ENCODE measurements around the gene NREP.

Gene NREP

DNA sequence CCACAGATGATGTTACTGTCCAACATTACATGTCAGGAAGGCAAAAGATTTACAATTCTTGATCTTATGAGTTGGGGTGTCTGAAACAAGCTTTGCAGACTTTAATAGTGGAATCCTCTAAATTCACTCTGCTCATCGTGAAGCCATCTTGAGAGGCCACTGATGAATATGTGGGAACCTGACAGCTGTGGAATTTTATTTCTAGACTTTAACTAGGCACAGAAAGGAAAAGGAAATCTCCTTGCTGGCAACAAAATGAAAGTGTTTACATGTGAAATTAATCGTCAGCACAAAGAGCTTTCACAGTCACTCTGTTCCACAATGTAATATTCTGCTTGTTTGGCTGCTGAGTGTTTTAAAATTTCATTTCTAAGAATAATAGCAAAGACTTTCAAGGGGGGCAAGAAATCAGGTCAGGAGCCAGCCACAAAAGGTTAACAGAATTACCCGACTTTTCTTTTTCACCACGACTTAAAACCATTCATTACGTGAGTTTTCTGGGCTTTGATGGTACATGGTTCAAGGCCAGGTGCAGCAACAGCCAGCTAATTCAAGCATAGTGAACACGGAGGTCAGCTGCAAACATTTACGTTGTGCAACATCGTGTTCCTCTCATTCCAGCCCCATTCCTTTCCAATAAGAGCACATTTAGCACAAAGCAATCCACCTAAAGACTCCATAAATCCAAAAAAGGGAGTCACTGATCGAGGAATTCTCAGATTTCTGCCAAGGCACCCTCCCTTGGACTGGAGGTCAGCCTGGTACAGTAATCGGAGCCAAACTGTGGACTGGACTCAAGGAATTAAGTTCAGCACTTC lies 14.6 kb downstream of the NREP start:
- Mint-ChIP-seq H3K9me3 (no peaks in the 10 kb centered on the region), H3K4me3 (peak overlapping the region; percentile 46 to 72 (median 64)), H3K27ac (peak overlapping the region; percentile 98 to 99 (median 98)), H3K27me3 (ENCODE audit: low read depth) (no peaks in the 10 kb centered on the region), H3K36me3 (ENCODE audit: low read depth) (peaks cover 56% of the 10 kb centered on the region), H3K4me1 (peaks cover 94% of the 10 kb centered on the region)
- TF ChIP-seq, protein P1, sequence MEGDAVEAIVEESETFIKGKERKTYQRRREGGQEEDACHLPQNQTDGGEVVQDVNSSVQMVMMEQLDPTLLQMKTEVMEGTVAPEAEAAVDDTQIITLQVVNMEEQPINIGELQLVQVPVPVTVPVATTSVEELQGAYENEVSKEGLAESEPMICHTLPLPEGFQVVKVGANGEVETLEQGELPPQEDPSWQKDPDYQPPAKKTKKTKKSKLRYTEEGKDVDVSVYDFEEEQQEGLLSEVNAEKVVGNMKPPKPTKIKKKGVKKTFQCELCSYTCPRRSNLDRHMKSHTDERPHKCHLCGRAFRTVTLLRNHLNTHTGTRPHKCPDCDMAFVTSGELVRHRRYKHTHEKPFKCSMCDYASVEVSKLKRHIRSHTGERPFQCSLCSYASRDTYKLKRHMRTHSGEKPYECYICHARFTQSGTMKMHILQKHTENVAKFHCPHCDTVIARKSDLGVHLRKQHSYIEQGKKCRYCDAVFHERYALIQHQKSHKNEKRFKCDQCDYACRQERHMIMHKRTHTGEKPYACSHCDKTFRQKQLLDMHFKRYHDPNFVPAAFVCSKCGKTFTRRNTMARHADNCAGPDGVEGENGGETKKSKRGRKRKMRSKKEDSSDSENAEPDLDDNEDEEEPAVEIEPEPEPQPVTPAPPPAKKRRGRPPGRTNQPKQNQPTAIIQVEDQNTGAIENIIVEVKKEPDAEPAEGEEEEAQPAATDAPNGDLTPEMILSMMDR (IDR thresholded peaks at IDR 0.05; ENCODE audit: unreplicated experiment in 3 of 3) = no peak

DNA sequence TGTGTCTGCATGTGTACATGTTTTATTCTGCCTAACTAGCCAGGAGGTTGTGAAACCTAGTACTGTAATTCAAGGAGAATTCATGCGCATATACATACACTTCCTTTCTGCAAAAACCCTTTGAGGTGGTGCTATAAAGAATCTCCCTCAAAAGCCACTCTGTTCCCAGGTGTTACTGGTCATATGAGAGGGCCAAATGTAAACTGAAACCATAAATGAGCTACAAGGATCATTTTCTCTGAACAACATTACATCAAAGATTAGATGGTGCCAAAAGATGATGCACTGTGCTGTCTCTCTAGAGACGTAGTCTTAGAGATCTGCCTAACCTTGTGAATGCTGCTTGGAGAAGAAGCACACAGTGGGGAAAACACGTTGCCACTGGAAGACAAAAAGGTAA lies 15.7 kb downstream of the NREP start:
- peaks cover 54% of the 10 kb centered on the region for H3K36me3 Mint-ChIP-seq (ENCODE audit: low read depth)
- H3K4me1 Mint-ChIP-seq = peaks cover 94% of the 10 kb centered on the region
- peak overlapping the region in 2 of 3 experiments; percentile 50 to 52 for H3K4me3 Mint-ChIP-seq
- peak overlapping the region; percentile 98 to 99 (median 98) for H3K27ac Mint-ChIP-seq
- H3K9me3 Mint-ChIP-seq = no peaks in the 10 kb centered on the region
- no peaks in the 10 kb centered on the region for H3K27me3 Mint-ChIP-seq (ENCODE audit: low read depth)
- TF ChIP-seq, protein P1 (IDR thresholded peaks at IDR 0.05; ENCODE audit: unreplicated experiment in 3 of 3) = no peak

DNA sequence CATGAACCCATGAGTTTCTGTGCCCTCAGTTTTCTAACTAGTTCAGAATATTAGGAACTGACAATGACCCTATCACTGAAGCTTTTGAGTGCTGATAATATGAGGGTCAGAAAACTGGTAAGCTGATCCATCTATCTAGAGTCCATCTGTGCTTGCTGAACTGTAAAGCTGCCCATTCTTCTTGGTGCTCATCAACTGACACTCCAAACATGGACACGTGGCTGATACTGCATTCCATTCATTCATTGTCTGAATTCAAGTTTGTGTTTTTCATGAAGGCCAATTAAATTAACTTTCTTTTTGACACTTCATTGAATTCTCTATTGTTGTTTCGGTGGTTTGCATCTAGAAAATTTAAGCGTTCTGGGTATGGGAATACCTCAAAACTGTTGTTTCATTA lies 17.6 kb downstream of the NREP start:
- Mint-ChIP-seq H3K27me3 (ENCODE audit: low read depth) (no peaks in the 10 kb centered on the region), H3K36me3 (ENCODE audit: low read depth) (peaks cover 62% of the 10 kb centered on the region), H3K27ac (peak overlapping the region; percentile 60 to 85 (median 70)), H3K4me1 (peaks cover 92% of the 10 kb centered on the region), H3K9me3 (no peaks in the 10 kb centered on the region), H3K4me3 (no peak overlapping the region)
- TF ChIP-seq, protein P1 (IDR thresholded peaks at IDR 0.05; ENCODE audit: unreplicated experiment in 3 of 3) = no peak

DNA sequence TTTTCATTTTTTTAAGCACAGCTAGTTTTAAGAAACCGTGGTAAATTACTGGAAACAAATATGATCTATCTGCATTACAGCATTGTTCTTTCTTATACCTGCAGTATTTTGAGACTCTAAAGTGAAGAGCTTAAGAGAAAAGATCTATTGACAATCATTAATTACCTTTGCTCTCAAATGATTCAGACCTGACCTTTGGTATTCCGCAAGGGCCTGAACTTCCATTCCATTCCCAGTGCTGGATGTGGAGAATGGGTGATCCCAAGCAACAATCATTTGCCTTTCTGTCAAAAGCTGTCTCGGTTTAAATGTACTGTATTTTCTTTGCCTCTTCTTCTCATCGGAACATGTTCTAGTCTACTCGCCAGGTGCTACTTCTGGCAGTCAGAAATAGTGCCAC lies 18.9 kb downstream of the NREP start:
- H3K4me3 Mint-ChIP-seq = peak overlapping the region in 2 of 3 experiments; percentile 24 to 39
- peaks cover 75% of the 10 kb centered on the region for H3K36me3 Mint-ChIP-seq (ENCODE audit: low read depth)
- TF ChIP-seq, protein P1 (IDR thresholded peaks at IDR 0.05; ENCODE audit: unreplicated experiment in 3 of 3) = no peak
- peak overlapping the region; percentile 60 to 85 (median 70) for H3K27ac Mint-ChIP-seq
- no peaks in the 10 kb centered on the region for H3K9me3 Mint-ChIP-seq
- no peaks in the 10 kb centered on the region for H3K27me3 Mint-ChIP-seq (ENCODE audit: low read depth)
- peaks cover 91% of the 10 kb centered on the region for H3K4me1 Mint-ChIP-seq

DNA sequence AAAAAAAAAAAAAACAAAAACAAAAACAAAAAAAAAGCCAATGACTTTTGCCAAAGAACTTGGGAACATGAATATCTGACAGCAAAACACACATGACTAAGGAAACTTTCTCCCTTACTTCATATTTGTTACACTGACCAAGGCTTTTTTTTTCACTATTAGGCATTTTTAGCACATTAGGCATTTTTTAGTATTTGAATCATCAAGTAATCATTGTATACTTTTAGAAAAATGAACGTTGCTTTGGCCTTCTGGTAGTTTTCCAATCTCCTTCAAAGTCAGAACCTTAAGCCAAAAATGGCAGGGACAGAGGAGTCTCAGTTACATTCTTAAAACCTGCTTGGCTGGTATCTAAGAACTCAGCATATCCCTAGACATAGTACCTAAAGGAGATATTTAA lies 19.3 kb downstream of the NREP start:
- peaks cover 92% of the 10 kb centered on the region for H3K4me1 Mint-ChIP-seq
- no peaks in the 10 kb centered on the region for H3K27me3 Mint-ChIP-seq (ENCODE audit: low read depth)
- H3K4me3 Mint-ChIP-seq = no peak overlapping the region
- TF ChIP-seq, protein P1 (IDR thresholded peaks at IDR 0.05; ENCODE audit: unreplicated experiment in 3 of 3) = no peak
- peak overlapping the region; percentile 60 to 85 (median 70) for H3K27ac Mint-ChIP-seq
- peaks cover 79% of the 10 kb centered on the region for H3K36me3 Mint-ChIP-seq (ENCODE audit: low read depth)
- no peaks in the 10 kb centered on the region for H3K9me3 Mint-ChIP-seq

Measured in nephron (organoid).